GM19452 (cell line): ENCODE results near the gene KCNF1.

Source experiments
- ATAC-seq: cut with Tn5 transposase; IDR thresholded peaks from one replicate; pipeline ENCODE4 v1.9.1; 2021; ENCODE audit not compliant: unreplicated experiment

KCNF1 gene

GRCh38 chr2:10901160-10901939 lies 10.4 kb upstream of the KCNF1 start:
- ATAC-seq = no peak

GRCh38 chr2:10903861-10904210 lies 7.9 kb upstream of the KCNF1 start:
- no peak for ATAC-seq

- ATAC-seq = no peak
These were observed 7.3 kb upstream of the KCNF1 start for GRCh38 chr2:10904455-10904854.

- ATAC-seq = no peak
These were observed 6.5 kb upstream of the KCNF1 start for GRCh38 chr2:10905006-10905861.

GRCh38 chr2:10905862-10906143 lies 5.9 kb upstream of the KCNF1 start:
- no peak for ATAC-seq

GRCh38 chr2:10906926-10907625 lies 4.7 kb upstream of the KCNF1 start:
- ATAC-seq = no peak

- ATAC-seq = no peak
These were observed 3.5 kb upstream of the KCNF1 start for GRCh38 chr2:10908195-10908594.

- no peak for ATAC-seq
These were observed 2.4 kb upstream of the KCNF1 start for GRCh38 chr2:10909050-10909995.

- ATAC-seq = no peak
These were observed 1.8 kb upstream of the KCNF1 start for GRCh38 chr2:10909996-10910341.

- ATAC-seq = no peak
These were observed 1.1 kb upstream of the KCNF1 start for GRCh38 chr2:10910625-10911024.

GRCh38 chr2:10912076-10912731 lies 470 bp downstream of the KCNF1 start:
- no peak for ATAC-seq

- ATAC-seq = no peak
These were observed 1.2 kb downstream of the KCNF1 start for GRCh38 chr2:10912796-10913455.

GRCh38 chr2:10913501-10914271 lies 2.0 kb downstream of the KCNF1 start:
- ATAC-seq = no peak

GRCh38 chr2:10914272-10914693 lies 2.5 kb downstream of the KCNF1 start:
- no peak for ATAC-seq

- ATAC-seq = no peak
These were observed 3.5 kb downstream of the KCNF1 start for GRCh38 chr2:10915236-10915635.

- no peak for ATAC-seq
These were observed 4.1 kb downstream of the KCNF1 start for GRCh38 chr2:10915731-10916276.

GRCh38 chr2:10916953-10917352 lies 5.2 kb downstream of the KCNF1 start:
- no peak for ATAC-seq

- no peak for ATAC-seq
These were observed 6.2 kb downstream of the KCNF1 start for GRCh38 chr2:10917927-10918326.
